ENCODE data around the gene NPHS1.

Gene NPHS1

GRCh38 chr19:35828692-35829301 lies 23.5 kb downstream of the NPHS1 start:
- no peak overlapping the region for H3K4me3 ChIP-seq (ENCODE audit: low read depth, low read length)
- DNase-seq (ENCODE audit: low read depth): peak; percentile 30
- no peak for TF ChIP-seq CTCF (IDR thresholded peaks at IDR 0.05; ENCODE audit: insufficient read depth, low read depth, low read length, missing control alignments)

- no peak for TF ChIP-seq CTCF (IDR thresholded peaks at IDR 0.05; ENCODE audit: insufficient read depth, low read depth, low read length, missing control alignments)
- DNase-seq (ENCODE audit: low read depth): no peak
- no peak overlapping the region for H3K4me3 ChIP-seq (ENCODE audit: low read depth, low read length)
Measured at GRCh38 chr19:35824150-35824549, 28.2 kb downstream of the NPHS1 start.

- TF ChIP-seq CTCF (IDR thresholded peaks at IDR 0.05; ENCODE audit: insufficient read depth, low read depth, low read length, missing control alignments): no peak
- DNase-seq (ENCODE audit: low read depth): no peak
- H3K4me3 ChIP-seq (ENCODE audit: low read depth, low read length): no peak overlapping the region
Measured at GRCh38 chr19:35822579-35822978, 29.7 kb downstream of the NPHS1 start.

- no peak overlapping the region for H3K4me3 ChIP-seq (ENCODE audit: low read depth, low read length)
- no peak for TF ChIP-seq CTCF (IDR thresholded peaks at IDR 0.05; ENCODE audit: insufficient read depth, low read depth, low read length, missing control alignments)
- DNase-seq (ENCODE audit: low read depth): no peak
Measured at GRCh38 chr19:35818445-35818844, 33.9 kb downstream of the NPHS1 start.

GRCh38 chr19:35816846-35817245 lies 35.5 kb downstream of the NPHS1 start:
- DNase-seq (ENCODE audit: low read depth): no peak
- no peak for TF ChIP-seq CTCF (IDR thresholded peaks at IDR 0.05; ENCODE audit: insufficient read depth, low read depth, low read length, missing control alignments)

GRCh38 chr19:35816262-35816661 lies 36.0 kb downstream of the NPHS1 start:
- H3K4me3 ChIP-seq (ENCODE audit: low read depth, low read length): no peak overlapping the region
- TF ChIP-seq CTCF (IDR thresholded peaks at IDR 0.05; ENCODE audit: insufficient read depth, low read depth, low read length, missing control alignments): no peak
- no peak for DNase-seq (ENCODE audit: low read depth)

More at GRCh38 chr19:35816846-35817245, 35.5 kb downstream of the NPHS1 start:
- no peak overlapping the region for H3K4me3 ChIP-seq (ENCODE audit: low read depth, low read length)
